Esophagus squamous epithelium (tissue), 5 donors: ENCODE data around the gene CRTC3. TPM values are rescaled to one million over a fixed set of nuclear protein-coding genes. Genes with fewer than 3 reads are reported as not detected.
A peak's percentile ranks its signal among the peaks of the same experiment; 100 is the strongest.

Experiments used
- DNase-seq: peaks from one replicate; lab custom pipeline; 2025; lab: John Stamatoyannopoulos, UW
- H3K27ac ChIP-seq, 4 donors: fragments of 200-600 bp; sonication (generic); one replicate each; pipeline ENCODE4 v1.5.1; 2016 to 2019; ENCODE audit warnings: mild to moderate bottlenecking in 1 of 4
- H3K27me3 ChIP-seq, 4 donors: fragments of 200-600 bp; sonication (generic); 1 replicate in 3 of 4; 2 replicates in 1 of 4; pipeline versions ENCODE4 v1.5.1 to v1.6.0; 2017 to 2021; ENCODE audit warnings: antibody characterized with exemption in 1 of 4
- H3K36me3 ChIP-seq, 3 donors: fragments of 200-600 bp; sonication (generic); one replicate each; pipeline ENCODE4 v1.5.1; 2016 to 2019
- H3K4me1 ChIP-seq, 3 donors: fragments of 200-600 bp; sonication (generic); one replicate each; pipeline ENCODE4 v1.5.1; 2017 to 2019
- H3K4me3 ChIP-seq, 4 donors: fragments of 200-600 bp; sonication (generic); 1 replicate in 3 of 4; 2 replicates in 1 of 4; pipeline ENCODE4 v1.5.1; 2016 to 2019; ENCODE audit warnings: mild to moderate bottlenecking in 2 of 4, moderate library complexity in 1 of 4
- H3K9me3 ChIP-seq, 3 donors: fragments of 200-600 bp; sonication (generic); one replicate each; pipeline ENCODE4 v1.5.1; 2016 to 2019
- CTCF ChIP-seq, 6 experiments: fragments of 450-650 bp in 4 of 6; fragments of 200-600 bp in 2 of 6; sonication (generic) in 2 of 6; IDR thresholded peaks; one replicate each; pipeline ENCODE4 v1.5.1; 2016 to 2019; ENCODE audit warnings: antibody characterized with exemption in 6 of 6, mild to moderate bottlenecking in 4 of 6, moderate library complexity in 4 of 6
- POLR2A ChIP-seq, 4 donors: fragments of 450-650 bp; IDR thresholded peaks; one replicate each; pipeline ENCODE4 v1.6.1; 2017; ENCODE audit warnings: antibody characterized with exemption in 4 of 4, mild to moderate bottlenecking in 4 of 4, moderate library complexity in 3 of 4
- WGBS, 2 donors: methylation state at CpG; one replicate each; pipeline ENCODE4 v1.1.5; 2018; 5-methylcytosine and 5-hydroxymethylcytosine counted together
- intact Hi-C: fragments of 100-400 bp; cut with DNase I; formaldehyde crosslinking; loops from one replicate; pipeline ENCODE4 v1.15.0; 2022
- total RNA-seq, 4 donors: library from RNA; depleted of rRNA; stranded (reverse); fragments of >200 nt; gene quantifications; one replicate each; pipeline ENCODE4 v1.1.0, GENCODE V29; 2016
- donor health status: DM: yes; HTN: yes; CAD: no.

Gene CRTC3
- total RNA-seq, 4 donors from 2014 or later = 10.0 to 33.0 (median 13.3) TPM

DNA sequence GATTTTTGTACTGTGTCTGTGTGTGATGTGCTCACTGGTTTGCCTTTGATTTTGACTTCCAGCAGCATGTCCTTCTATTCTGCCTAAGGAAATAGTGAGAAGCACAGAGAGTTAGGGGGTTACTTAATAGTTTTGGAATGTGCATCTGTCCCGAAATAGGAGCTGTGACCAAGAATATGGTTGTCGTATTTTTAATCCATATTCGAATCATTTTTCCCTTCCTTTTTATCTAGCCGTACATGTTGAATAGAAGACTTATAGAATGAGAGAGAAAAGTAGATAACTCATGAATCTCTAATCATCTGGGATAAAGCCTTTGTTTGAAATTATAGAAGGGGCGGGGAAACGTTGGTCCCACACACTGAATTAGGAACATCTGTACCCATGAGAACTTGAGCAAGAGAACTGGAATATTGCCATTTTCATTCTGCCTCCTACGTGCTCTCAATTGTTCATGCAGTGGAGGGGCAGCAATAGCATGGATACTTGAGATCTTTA, 23.6 kb downstream of the CRTC3 start:
- DNase-seq = no peak

DNA sequence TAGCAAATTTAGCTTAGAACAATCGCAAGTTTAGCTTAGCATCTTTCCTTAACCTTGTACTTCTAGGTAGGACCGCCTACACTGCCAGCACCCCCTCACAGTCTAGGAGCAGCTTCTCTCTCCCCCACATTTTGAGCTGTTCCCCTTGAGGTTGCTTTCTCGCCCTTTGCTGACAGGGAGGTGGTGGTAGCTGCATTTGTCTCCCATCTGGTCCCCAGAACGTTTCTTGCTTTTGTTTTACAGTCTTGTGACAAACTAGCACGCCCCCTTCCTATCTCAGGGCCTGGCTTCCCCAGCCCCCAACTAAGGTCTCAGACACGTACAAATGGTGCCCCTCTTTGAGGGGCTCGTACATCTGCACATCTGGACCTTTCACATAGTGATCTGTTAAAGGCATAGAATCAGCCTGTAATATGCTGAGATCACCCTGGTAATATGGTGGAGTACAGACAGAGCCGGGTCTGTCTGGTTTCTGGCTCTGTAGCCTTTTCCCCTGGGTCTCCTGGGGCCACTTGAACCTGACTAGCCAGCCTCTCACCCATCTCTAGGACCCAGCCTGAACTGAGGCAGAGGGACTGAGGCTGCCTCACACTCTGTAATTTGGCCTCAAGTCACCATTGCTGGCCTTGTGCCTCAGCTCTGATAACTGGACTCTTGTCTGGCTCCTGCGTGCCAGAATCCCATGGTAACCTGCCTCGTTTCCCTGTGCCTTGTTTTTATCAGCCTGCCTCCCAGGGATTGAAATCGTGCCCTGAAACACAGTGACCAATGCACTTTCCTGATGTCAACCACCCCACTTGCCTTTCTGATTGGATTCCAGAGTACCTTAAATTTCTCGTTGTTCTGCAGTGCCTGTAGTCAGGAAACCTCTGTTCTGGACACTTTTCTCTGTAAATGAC, 27.7 kb downstream of the CRTC3 start:
- no peaks in the 10 kb centered on the region for H3K9me3 ChIP-seq
- TF ChIP-seq POLR2A (IDR thresholded peaks at IDR 0.05) = no peak
- 61 to 62% methylated on average over 12 of the region's 12 CpGs for WGBS, 2 donors
- H3K4me1 ChIP-seq = peaks cover 30 to 75% (median 53%) of the 10 kb centered on the region in 3 donors
- no peak for DNase-seq
- no peaks in the 10 kb centered on the region for H3K27me3 ChIP-seq
- intact Hi-C loops = no loop called here
- no peak overlapping the region for H3K4me3 ChIP-seq
- no peaks in the 10 kb centered on the region for H3K36me3 ChIP-seq
- H3K27ac ChIP-seq = peak overlapping the region; percentile 29 to 86 (median 80)

More for the DNA sequence above, 23.6 kb downstream of the CRTC3 start:
- Histone ChIP-seq H3K27me3 (no peaks in the 10 kb centered on the region), H3K9me3 (no peaks in the 10 kb centered on the region), H3K4me1 (peaks cover 16 to 53% (median 19%) of the 10 kb centered on the region in 3 donors), H3K4me3 (no peak overlapping the region), H3K27ac (peak overlapping the region; percentile 43 to 81 (median 76)), H3K36me3 (peaks cover 0 to 23% (median 0%) of the 10 kb centered on the region in 3 donors)
- TF ChIP-seq POLR2A (IDR thresholded peaks at IDR 0.05) (no peak), CTCF (IDR thresholded peaks at IDR 0.05) (no peak)
- intact Hi-C loops = no loop called here
- whole genome bisulfite sequencing, 2 donors = 48 to 68% methylated on average over 7 of the region's 7 CpGs

DNA sequence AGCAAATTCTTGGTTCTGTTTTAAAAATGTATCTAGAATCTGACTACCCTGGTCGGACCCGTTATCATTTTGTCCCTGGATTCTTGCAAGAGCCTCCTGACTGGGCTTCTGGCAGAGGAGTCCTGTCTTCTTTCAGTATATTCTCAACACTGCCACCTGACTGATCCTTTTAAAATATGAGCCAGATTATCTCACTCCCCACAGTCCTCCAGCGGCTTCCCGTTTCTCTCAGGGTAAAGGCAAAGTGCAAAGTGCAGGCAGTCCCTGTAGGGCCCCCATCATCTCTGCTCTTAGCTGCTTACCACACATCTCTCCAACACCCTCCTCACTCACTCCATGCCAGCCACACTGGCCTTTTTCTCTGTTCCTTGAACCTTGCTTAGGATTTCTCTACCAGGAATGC, 28.4 kb downstream of the CRTC3 start:
- H3K27me3 ChIP-seq = no peaks in the 10 kb centered on the region
- TF ChIP-seq POLR2A (IDR thresholded peaks at IDR 0.05) = no peak
- TF ChIP-seq CTCF (IDR thresholded peaks at IDR 0.05) = no peak
- no peak for DNase-seq
- 31 to 41% methylated on average over 4 of the region's 4 CpGs for WGBS, 2 donors
- no peak overlapping the region for H3K4me3 ChIP-seq
- intact Hi-C loops = no loop called here
- no peaks in the 10 kb centered on the region for H3K9me3 ChIP-seq
- H3K27ac ChIP-seq = peak overlapping the region; percentile 29 to 86 (median 80)
- H3K4me1 ChIP-seq = peaks cover 26 to 75% (median 56%) of the 10 kb centered on the region in 3 donors
- no peaks in the 10 kb centered on the region for H3K36me3 ChIP-seq

GRCh38 chr15:90559119-90559518, 29.4 kb downstream of the CRTC3 start:
- 92 to 95% methylated on average over 1 of the region's 1 CpG for WGBS, 2 donors
- intact Hi-C loops = no loop called here
- Histone ChIP-seq H3K27me3 (no peaks in the 10 kb centered on the region), H3K9me3 (no peaks in the 10 kb centered on the region), H3K36me3 (no peaks in the 10 kb centered on the region), H3K4me1 (peaks cover 26 to 76% (median 59%) of the 10 kb centered on the region in 3 donors), H3K27ac (peak overlapping the region; percentile 29 to 83 (median 80)), H3K4me3 (no peak overlapping the region)
- DNase-seq = no peak
- TF ChIP-seq CTCF (IDR thresholded peaks at IDR 0.05) (no peak), POLR2A (IDR thresholded peaks at IDR 0.05) (no peak)

GRCh38 chr15:90560229-90560776, 30.6 kb downstream of the CRTC3 start:
- intact Hi-C loops = no loop called here
- H3K4me1 ChIP-seq = peaks cover 26 to 80% (median 63%) of the 10 kb centered on the region in 3 donors
- DNase-seq = no peak

More at GRCh38 chr15:90560229-90560776, 30.6 kb downstream of the CRTC3 start:
- no peaks in the 10 kb centered on the region for H3K9me3 ChIP-seq
- H3K27ac ChIP-seq = peak overlapping the region; percentile 19 to 83 (median 80)
- 27 to 30% methylated on average over 5 to 7 of the region's 7 CpGs for WGBS, 2 donors
- H3K4me3 ChIP-seq = no peak overlapping the region
- H3K27me3 ChIP-seq = no peaks in the 10 kb centered on the region
- H3K36me3 ChIP-seq = no peaks in the 10 kb centered on the region
- TF ChIP-seq POLR2A (IDR thresholded peaks at IDR 0.05) (no peak), CTCF (IDR thresholded peaks at IDR 0.05) (no peak)
